RCC 7860 (cell line): ENCODE results near the gene PSMD6.

ENCODE experiments used
- DNase-seq: peaks from one replicate; pipeline ENCODE4 v3.0.0-alpha.2; 2015; ENCODE audit warnings: low spot score
- FAIRE-seq: peaks from 2 replicates; lab custom pipeline; 2012; peaks lifted over from hg19 to GRCh38; lab: Jason Lieb, UNC

The PSMD6 gene

DNA sequence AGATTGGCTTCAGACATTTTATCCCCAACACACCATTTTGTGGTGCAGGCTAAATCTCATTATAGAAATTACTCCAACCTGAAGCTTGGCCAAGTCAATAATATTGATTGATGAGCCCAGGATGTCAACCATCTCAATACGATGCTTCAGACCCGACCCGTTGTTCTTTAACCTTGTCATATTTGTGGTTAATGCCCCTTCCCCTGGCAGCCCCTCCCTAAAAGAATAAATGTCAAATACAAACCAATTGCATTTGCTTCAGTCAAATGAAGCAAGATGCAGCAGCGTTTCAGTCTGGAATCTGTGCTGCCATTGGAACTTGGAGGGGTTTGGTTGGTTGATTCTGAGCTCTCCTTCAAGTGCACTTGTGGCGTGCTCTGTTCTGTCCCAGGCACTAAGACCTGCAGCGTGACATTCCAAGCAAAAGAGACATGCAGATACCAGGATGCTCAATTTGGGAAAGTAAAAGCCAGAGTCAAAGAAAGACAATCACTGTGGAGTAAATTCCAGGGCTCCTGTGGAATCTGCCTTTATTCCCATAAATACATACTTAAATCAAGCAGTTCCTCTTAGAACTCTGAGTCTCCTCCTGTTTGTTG lies 23.8 kb upstream of the PSMD6 start:
- DNase-seq (no peak), FAIRE-seq (no peak)

DNA sequence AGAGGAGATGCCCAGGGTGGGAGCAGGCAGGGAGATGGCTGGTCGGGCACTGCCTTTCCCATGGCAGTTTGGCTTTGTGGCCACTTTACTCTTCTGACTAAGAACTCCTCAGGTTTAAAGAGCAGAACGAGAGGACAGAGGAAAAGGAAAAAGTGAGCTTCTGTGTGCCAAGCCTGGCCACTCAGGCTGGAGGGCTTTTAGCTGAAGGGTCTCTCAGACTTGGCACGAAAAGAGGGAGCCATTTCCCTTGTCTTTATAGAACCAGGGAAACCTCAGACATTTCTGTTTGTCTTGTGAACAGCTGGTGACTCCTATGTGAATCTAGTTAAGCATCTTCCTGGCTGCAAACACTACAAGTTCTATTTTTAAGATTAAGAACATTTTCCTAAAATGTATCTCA lies 23.3 kb upstream of the PSMD6 start:
- DNase-seq (no peak), FAIRE-seq (no peak)

DNA sequence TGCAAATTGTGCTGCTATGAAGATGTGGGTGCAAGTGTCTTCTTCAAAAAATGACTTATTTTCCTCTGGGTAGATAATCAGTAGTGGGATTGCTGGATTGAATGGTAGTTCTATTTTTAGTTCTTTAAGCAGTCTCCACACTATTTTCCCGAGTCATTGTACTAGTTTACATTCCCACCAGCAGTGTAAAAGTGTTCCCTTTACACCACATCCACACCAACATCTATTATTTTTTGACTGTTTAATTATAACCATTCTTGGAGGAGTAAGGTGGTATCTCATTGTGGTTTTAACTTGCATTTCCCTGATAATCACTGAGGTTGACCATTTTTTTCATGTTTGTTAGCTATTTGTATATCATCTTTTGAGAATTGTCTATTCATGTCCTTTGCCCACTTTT lies 19.7 kb upstream of the PSMD6 start:
- DNase-seq (no peak), FAIRE-seq (no peak)

DNA sequence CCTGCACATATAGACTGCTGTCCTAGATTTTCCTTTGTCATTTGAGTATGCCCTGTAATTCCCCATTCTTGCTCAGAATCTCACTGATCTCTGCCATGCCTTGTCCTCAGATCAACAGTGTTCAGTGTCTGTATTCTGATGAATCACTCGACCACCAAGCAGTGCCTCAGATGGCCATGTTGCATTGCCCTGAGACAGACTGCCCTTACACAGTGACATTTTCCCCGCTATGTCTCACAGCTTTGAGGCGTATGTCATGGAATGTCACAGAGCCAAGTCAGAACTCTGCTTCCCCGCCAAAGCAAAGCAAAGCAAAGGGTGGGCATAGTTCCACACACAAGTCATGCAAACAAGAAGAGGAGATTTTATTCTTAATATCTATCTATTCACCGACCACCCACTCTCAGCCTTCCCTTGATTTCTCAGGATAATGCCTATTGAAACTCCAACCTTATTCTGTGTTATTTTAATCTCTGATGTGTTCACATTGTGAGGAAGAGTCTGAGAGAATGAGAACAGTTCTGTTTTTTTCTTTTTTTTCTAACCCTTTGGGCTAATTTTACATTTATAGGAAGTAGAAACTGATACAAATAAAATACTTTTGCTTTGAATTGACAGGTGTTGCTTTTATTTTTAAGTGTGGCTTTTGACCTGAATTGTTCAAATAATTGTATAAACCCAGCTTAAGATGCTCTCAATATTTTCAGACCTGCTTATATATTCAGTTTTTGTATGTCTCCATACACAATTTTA lies 16.9 kb upstream of the PSMD6 start:
- DNase-seq (peak; percentile 24), FAIRE-seq (no peak)

DNA sequence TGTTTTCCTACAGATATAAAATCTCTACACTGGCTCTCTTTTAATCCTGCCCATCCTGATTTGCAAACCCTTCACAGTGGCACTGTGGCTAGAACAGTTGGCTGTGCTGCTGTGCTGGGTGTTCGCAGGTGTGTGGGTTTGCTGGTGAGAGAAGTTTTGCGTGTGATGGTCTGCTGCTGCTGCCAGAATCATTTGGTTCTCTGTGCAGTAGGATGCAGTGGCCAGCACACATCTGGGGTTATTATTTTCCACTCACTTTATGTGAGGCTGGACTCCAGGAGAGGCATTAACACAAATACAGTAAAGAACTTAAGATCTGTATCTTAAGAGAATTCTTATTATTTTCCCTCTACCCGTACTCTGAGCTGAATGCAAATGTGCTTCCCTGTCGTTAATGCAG lies 16.0 kb upstream of the PSMD6 start:
- no peak for FAIRE-seq
- no peak for DNase-seq

DNA sequence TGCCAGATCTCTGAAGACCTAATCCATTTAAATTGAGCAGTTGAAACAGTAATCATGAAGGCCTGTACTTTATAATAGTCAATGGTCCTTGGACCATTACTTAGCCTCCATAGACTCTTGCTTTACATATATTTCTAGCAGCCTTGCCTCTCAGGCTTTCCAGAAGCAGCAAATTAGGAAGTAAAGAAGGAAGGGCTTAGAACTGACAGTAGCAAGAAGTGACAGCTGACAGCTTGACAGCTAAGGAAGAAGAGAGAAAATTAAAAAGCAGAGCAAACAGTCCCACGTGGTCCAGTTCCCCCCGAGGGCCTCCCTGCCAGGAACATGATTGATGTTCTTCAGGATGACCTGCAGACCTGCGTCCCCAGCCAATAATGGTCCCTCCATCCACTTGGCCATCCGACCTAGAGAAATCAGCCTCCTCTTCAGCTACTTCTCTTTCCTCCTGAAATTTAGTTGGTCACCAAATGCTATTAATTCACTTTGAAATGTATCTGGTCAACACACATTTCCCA lies 15.0 kb upstream of the PSMD6 start:
- DNase-seq, result no peak
- FAIRE-seq, result no peak

DNA sequence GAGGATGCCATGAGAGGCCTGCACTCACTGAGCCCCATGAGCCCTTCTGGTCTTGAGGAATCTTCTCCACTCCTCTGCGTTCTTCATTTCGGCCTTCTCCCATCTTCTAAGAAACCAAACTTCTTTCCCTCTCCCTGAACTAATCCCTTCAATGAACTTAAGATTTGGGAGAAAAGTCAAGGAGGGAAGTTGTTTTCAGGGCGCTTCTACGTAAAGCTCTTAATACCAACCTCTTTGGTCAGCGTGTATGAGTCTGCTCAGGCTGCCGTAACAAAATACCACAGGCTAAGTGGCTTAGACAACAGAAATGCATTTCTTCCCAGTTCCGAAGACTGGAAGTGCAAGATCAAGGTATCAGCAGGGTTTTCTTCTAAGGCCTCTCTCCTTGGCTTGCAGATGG lies 13.8 kb upstream of the PSMD6 start:
- DNase-seq (no peak), FAIRE-seq (no peak)

DNA sequence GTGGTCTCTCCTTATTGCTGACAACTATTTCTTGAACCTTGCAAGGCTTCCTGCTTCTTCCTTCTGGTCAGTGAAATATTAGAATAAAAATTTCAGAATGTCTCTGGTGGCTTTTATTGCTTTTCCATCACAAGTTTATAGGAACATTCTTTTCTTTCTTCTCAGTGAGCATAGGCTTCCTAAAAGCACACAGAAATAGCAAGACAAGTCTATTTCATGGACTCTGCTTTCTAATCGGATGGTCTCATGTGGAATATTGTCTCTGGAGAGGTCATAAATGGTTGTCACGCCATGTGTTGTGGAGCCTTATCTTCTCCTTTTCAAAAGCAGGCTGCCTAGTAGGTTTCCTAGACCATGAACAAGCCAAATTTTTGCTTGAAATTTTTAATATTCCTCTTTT lies 9.8 kb upstream of the PSMD6 start:
- DNase-seq (no peak), FAIRE-seq (no peak)

DNA sequence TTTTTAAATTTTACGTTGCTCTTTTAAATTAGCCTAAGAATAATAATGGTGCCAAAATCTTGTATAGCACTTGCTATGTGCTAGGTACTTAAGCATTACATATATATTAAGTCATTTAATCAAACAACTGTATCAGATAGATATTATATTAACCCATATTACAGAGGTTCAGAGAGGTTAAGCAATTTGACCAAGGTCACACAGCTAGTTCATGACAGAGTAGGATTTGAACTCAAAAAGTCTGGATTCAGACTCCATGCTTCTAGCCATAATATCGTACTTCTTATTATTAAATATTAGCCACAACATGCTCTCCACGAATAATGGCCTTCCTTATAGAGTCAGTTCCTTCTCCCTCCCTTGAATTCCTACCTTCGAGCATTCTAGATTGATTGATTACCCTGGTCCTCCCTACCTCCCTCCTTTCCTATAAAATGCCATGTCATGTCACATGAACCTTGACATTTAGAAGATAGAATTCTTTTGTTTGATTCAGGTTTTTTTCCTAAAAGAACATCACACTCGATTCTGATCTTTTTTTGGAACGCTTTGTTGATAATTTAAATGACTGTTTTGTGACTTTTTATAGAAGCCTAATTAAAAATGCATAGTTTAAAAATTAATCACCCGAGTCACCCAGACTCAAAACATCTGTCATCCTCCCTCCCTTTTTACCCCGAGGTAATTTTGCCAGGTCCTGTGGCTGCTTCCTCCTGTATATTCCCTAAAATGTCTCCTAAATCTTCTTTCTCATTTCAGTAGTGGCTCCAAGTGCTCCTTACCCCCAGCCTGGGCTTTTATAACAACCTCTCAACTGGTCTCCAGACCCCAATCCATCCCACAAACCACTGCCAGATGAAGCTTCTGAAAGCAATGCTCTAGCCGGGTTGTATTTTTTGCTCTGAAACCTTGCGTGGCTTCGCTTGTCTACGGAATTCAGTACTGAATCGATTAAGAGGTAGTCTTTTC lies 8.5 kb upstream of the PSMD6 start:
- FAIRE-seq (no peak), DNase-seq (no peak)

DNA sequence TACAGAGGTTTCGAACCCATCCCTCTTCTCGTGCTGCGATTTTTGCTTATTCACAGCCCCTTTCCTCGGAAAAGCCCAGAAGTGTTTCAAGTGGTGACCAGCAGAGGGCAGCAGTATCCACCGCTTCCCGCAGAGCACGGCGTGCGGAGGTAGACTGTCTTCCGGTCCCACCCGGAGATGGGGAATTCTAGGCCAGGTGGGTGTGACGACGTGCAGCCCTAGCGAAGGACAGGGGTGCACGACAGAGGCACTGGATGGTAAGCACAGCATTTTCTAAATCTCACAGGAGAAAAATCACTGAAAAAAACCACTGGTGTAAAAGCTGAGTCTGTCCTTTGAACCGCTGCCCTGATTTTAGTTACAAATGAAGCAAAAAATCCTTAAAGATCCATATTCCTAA lies 7.4 kb upstream of the PSMD6 start:
- DNase-seq (peak; percentile 63), FAIRE-seq (peak; percentile 46)

DNA sequence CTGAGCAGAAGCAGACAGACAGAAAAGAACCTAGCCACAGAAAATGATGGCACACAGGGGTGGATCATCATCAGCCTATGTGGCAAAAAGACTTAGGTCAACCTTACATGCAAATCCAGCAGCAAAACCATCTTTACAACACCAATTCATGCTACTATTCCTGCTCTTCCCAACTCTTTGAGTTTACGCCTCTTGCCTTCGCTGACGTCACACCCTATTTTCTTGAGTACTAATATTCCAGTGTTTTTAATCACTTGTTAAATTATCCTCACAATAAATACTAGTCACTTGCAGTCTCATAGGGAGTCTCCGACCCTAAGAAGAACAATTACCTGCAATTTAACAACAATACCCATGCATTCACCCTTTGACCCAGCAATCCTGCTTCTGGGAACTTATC lies 6.0 kb upstream of the PSMD6 start:
- no peak for FAIRE-seq
- no peak for DNase-seq

DNA sequence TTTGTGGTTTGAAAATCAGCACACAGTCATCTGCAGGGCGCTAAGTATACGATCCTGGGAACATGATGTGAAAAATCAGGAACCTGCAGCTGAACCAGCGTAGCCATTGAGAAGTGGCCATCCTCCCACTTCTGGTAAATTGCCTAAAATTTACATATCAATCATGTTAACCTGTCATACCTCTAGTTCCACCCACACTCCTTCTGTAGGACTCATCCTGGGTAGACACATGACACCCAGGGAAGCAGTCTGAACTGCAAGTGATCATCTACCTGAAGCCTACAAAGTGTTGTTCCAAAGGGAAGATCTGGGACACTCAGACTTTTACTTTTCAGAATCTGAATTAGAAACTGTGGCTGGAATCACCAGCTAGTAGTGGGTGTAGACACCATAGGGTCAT lies 5.5 kb upstream of the PSMD6 start:
- no peak for DNase-seq
- FAIRE-seq, result no peak

DNA sequence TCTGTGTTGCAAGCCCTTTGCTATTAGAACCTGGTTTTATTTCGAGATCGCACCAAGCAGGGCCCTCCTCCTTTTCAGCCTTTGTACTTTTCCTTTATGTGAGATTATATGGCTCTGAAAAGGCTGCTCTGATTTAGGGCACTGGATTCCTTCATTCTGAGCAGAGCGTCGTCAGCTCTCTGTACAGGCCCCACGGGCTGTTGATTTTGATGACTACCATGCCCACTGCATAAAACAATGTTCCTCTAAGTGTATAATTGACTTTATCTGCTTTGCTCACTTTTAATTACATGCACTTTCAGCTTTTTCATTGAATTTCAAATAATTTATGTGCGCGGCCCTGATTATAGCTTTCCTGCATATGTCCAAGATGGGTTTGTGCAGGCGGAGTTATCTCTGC lies 4.4 kb upstream of the PSMD6 start:
- FAIRE-seq, result no peak
- DNase-seq, result no peak

DNA sequence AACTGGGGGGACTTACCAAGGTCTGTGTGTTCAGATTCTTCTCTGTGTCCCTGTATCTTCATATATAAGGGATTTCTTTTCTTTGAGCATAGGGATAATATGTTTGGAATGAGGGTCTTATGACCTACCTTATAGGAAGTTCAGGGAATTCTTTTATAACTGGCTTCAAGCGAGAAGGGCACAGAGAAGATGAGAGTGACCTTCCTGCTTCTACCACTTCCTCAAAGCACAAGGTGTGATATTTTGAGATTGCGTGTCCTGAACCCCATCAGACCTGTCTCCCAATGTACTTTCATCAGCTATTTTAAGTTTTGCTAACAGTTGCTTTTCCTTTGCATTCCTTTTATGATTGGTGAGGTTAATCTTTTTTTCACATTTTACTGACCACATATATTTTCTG lies 3.1 kb upstream of the PSMD6 start:
- DNase-seq, result no peak
- FAIRE-seq, result no peak

DNA sequence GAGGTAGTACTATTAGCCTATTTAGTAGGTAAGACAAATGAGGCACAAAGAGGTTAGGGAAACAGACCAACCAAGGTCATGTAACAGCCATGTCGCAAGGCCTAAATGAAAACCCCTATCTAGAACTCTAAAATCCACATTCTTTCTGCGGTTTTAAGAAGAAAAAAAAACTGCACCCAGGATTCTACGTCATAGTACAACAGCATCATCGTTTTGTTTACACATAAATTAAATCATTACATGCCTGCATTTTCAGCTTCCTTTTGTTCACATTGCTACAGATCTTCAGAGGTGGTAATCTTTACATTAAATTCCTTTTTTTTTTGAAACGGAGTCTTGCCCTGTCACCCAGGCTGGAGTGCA lies 548 bp upstream of the PSMD6 start:
- DNase-seq (no peak), FAIRE-seq (no peak)

DNA sequence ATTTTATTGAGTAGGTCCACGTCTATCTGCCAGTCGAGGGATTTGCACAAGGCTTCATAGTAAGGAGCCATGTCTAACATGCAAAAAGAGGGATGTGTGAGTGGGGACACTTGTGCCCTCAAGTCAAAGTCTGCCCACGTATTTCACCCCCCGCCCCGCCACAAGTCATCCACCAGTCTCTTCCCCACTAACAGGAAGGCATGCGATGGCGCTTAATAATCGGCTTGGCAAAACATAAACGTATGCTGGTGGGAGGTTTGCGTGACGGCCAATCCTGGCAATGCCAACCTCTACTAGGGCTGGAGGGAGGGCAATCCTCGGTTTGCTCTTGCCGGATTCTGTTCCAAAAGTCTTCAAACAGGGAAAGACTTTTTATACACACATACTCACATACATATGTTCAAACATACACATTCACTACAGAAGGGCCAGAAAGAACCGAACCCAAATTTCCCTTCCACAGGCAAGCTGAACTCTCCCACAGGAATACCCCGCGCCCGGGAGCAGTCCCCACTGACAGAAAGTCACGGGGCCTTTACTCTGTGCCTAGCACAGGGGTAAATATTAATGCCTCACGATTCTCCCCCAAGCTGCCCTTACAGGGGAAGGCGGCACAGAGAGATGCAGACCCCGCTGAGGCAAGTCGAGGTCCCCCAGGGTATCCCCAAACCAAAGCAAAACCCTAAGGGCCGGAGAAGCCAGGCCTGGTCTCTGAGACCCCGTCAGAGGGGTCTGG lies 675 bp downstream of the PSMD6 start:
- FAIRE-seq (no peak), DNase-seq (no peak)

DNA sequence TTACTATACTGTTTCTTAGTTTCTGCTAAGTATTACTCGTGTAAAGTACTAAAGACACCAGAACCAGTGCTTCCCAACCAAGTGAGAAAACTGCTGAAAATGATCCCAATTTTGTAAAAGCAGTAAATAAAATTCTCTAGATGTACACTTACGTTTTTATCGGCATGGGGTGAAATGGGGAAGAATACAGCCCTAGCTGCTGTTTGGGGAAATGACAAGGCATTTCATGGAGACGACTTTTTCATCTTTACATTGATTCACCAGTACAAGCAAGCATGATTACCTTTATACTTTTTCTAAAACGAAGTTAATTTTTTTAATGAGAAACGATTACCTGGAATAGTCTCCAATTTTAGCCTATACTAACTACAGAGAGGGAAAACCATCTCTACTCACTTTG lies 1.4 kb downstream of the PSMD6 start:
- FAIRE-seq, result no peak
- DNase-seq, result no peak

DNA sequence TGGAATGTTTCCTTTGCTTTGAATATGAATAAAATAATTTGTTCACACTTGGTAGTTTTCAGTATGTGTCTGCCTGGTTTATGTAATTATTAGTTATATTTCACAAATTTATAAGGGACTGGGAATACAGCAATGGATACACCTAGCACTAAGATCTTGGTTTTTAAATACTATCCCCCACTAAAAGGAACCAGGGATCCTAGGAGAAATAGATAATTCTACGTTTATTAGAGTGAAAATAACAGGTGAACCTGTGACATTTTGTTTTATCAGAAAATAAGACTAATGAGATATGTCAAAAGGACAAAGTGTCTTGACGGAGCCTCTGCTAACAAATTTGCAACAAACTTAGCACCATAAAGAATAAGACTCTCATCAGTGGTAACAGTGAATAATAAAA lies 3.4 kb downstream of the PSMD6 start:
- DNase-seq (no peak), FAIRE-seq (no peak)

DNA sequence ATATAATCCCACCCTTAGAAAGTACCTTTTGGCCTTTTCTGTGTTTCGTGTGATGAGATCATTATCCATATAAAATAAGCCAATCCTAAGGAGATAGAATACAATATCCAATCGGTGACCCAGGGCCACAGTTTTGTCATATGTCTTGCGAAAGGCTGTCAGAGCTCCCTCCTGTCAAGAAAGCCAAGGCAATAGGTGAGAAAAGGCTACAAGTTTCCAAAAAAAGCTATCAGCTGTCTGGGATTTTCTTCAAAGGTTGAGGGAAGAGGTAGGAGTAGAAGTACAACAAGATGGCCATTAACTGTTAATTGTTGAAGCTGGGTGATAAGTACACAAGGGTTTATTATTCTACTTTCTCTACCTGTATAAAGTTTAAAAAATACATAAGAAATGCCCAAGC lies 4.0 kb downstream of the PSMD6 start:
- FAIRE-seq, result no peak
- no peak for DNase-seq

DNA sequence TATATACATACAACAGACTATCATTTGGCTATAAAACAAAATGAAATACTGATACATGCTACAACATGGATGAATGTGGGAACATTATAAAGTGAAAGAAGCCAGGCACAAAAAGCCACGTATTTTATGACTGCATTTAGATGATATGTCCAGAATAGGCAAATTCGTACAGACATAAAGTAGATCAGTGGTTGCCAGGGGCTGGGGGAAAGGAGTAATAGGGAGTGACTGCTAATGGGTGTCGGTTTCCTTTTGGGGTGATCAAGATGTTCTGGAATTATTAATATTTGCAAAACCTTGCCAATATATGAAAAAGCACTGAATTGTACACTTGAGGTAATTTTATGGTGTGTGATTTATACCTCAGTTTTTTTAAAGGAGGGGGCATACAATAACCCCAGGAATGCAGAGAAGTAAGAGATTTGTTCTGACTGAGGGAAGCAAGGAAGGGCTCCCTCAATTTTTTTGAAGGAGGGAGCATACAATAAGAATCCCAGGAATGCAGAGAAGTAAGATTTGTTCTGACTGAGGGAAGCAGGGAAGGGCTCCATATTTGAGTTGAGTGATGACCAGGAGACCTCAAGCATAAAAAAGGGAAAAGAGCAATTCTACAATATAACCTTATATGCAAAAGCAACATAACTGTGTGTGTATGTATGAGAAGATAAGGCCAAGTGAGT lies 6.2 kb downstream of the PSMD6 start:
- DNase-seq (no peak), FAIRE-seq (no peak)
